Mammary epithelial cell (primary cell): Measurements from ENCODE around the gene ROBO1.

Source experiments
- CTCF ChIP-seq, 2 donors: IDR thresholded peaks in 1 of 2; conservative IDR thresholded peaks in 1 of 2; 2 replicates each; pipeline ENCODE4 v1.5.1; 2011 to 2012; ENCODE audit warnings: inconsistent platforms in 2 of 2, low read length in 2 of 2, mild to moderate bottlenecking in 2 of 2, control low read depth in 1 of 2, low read depth in 1 of 2; ENCODE audit not compliant: insufficient read depth in 1 of 2; ENCODE audit errors: extremely low read depth in 1 of 2
- EZH2 ChIP-seq: IDR thresholded peaks from 2 replicates; pipeline ENCODE4 v1.6.1; 2012; ENCODE audit warnings: low read length, inconsistent platforms, borderline replicate concordance

GRCh38 chr3:79765911-79766310 is 1.9 kb downstream of the ROBO1 start:
- TF ChIP-seq CTCF (conservative IDR thresholded peaks at IDR 0.05 in 1 of 2, IDR thresholded peaks at IDR 0.05 in 1 of 2; ENCODE audit: extremely low read depth in 1 of 2, insufficient read depth in 1 of 2, low read depth in 1 of 2, low read length in 2 of 2) (no peak), EZH2 (no peak)
